Measurements from ENCODE around the gene DOC2B. TPM values are rescaled to one million over a fixed set of nuclear protein-coding genes. Genes with fewer than 3 reads are reported as not detected.

DOC2B gene
- polyA plus RNA-seq, 1 donor from 2014 or later, result 4.8 TPM

DNA sequence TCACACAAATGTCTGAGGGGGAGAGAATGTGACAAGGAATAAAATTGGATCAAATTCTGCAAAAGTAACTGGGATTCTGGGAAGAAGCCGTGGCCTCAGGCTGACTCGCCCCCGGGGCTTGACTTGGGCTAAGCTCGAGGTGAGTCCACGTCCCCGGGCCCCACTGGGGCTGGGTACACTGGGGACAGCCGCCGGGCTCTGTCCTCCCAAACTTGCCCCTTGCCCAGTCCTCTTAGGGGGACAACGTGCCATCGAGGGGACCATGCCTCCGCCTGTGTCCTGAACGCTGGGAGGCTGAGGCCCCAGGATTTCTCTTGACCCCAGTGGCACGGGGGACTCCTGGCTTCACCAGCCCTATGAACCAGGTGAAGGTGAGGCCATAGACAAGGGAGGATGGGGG is 21.1 kb downstream of the DOC2B start:
- no peaks in the 10 kb centered on the region for H4K20me1 ChIP-seq (ENCODE audit: insufficient read depth)
- no peak for TF ChIP-seq POLR2AphosphoS5 (IDR thresholded peaks at IDR 0.05)
- TF ChIP-seq SMC3 (conservative IDR thresholded peaks at IDR 0.05; ENCODE audit: poor library complexity), result no peak
- TF ChIP-seq RAD21 (conservative IDR thresholded peaks at IDR 0.05), result no peak
- TF ChIP-seq REST (IDR thresholded peaks at IDR 0.05; ENCODE audit: borderline replicate concordance), result no peak
- no peak for TF ChIP-seq CTCF (IDR thresholded peaks at IDR 0.05; ENCODE audit: poor library complexity, severe bottlenecking)
- no peak for TF ChIP-seq MXI1 (conservative IDR thresholded peaks at IDR 0.05; ENCODE audit: poor library complexity, severe bottlenecking)
- no peak for TF ChIP-seq EP300 (conservative IDR thresholded peaks at IDR 0.05; ENCODE audit: poor library complexity, severe bottlenecking)
- TF ChIP-seq TAF1 (IDR thresholded peaks at IDR 0.05; ENCODE audit: low read depth), result no peak
- TF ChIP-seq EZH2 (IDR thresholded peaks at IDR 0.05; ENCODE audit: borderline replicate concordance, insufficient read depth, low read length, poor library complexity, severe bottlenecking), result no peak
- H3K36me3 ChIP-seq (ENCODE audit: insufficient read depth, low read length), result no peaks in the 10 kb centered on the region
- H3K27ac ChIP-seq (ENCODE audit: low read length), result no peak overlapping the region
- no peak overlapping the region for H3K9ac ChIP-seq (ENCODE audit: low read length)
- H3K79me2 ChIP-seq (replicated peaks; ENCODE audit: insufficient read depth, low read length), result no peaks in the 10 kb centered on the region
- no peaks in the 10 kb centered on the region for H3K27me3 ChIP-seq (ENCODE audit: insufficient read depth, low read depth, low read length)
- no peak overlapping the region for H3K4me2 ChIP-seq (ENCODE audit: low read length)
- no peak overlapping the region for H3K4me3 ChIP-seq (ENCODE audit: low read length)
- H3F3A ChIP-seq (ENCODE audit: insufficient read depth, low read length, poor library complexity, severe bottlenecking), result no peaks in the 10 kb centered on the region
- no peaks in the 10 kb centered on the region for H3K9me3 ChIP-seq (ENCODE audit: low read length)
- H2AFZ ChIP-seq (ENCODE audit: low read depth, low read length), result no peak overlapping the region
- H3K9me2 ChIP-seq (ENCODE audit: insufficient read depth, low read length), result no peaks in the 10 kb centered on the region

DNA sequence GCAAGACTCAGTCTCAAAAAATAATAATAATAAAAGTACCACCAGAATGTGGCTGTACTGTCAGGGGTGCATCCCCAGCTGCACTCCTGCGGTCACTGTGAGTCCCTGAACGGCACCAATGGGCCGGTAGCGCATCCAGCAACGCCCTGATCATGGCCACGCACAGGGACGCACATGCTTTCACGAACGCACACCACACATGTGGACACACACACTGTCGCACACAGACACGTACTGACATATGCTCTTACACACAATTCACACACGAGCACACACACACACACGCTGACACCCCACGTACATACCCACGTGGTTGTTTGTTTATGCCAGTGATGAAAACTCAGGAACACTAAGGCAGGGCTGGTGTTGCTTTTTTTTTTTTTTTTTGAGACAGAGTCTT is 21.8 kb downstream of the DOC2B start:
- no peaks in the 10 kb centered on the region for H4K20me1 ChIP-seq (ENCODE audit: insufficient read depth)
- no peak overlapping the region for H3K4me3 ChIP-seq (ENCODE audit: low read length)
- TF ChIP-seq TAF1 (IDR thresholded peaks at IDR 0.05; ENCODE audit: low read depth) (no peak), EP300 (conservative IDR thresholded peaks at IDR 0.05; ENCODE audit: poor library complexity, severe bottlenecking) (no peak)
- H3K9ac ChIP-seq (ENCODE audit: low read length), result no peak overlapping the region
- no peak overlapping the region for H3K27ac ChIP-seq (ENCODE audit: low read length)
- no peaks in the 10 kb centered on the region for H3K9me3 ChIP-seq (ENCODE audit: low read length)
- H3K79me2 ChIP-seq (replicated peaks; ENCODE audit: insufficient read depth, low read length), result no peaks in the 10 kb centered on the region
- H3F3A ChIP-seq (ENCODE audit: insufficient read depth, low read length, poor library complexity, severe bottlenecking), result no peaks in the 10 kb centered on the region
- no peak overlapping the region for H2AFZ ChIP-seq (ENCODE audit: low read depth, low read length)
- no peaks in the 10 kb centered on the region for H3K9me2 ChIP-seq (ENCODE audit: insufficient read depth, low read length)
- H3K36me3 ChIP-seq (ENCODE audit: insufficient read depth, low read length), result no peaks in the 10 kb centered on the region
- no peaks in the 10 kb centered on the region for H3K27me3 ChIP-seq (ENCODE audit: insufficient read depth, low read depth, low read length)
- H3K4me2 ChIP-seq (ENCODE audit: low read length), result no peak overlapping the region

DNA sequence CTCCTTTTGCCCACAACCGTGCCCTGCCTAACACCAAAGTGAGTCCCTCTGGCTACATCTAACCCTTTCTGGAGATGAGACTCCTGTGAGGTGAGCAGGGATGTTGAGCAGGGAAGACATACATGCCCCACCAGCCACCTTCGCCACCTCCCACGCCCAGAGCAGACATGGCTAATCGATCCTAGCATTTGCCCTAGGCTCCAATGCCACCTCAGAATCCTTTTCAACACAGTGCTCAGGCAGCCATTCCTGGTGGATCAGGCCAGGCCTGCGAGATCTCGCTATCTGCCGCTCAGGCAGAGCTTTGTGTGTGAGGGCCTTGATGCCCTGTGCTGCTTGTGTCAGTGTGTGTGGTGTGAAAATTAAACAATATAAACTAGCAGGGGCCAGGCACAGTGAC is 23.1 kb downstream of the DOC2B start:
- TF ChIP-seq RAD21 (conservative IDR thresholded peaks at IDR 0.05) (no peak), CTCF (IDR thresholded peaks at IDR 0.05; ENCODE audit: poor library complexity, severe bottlenecking) (no peak), TAF1 (IDR thresholded peaks at IDR 0.05; ENCODE audit: low read depth) (no peak), POLR2AphosphoS5 (IDR thresholded peaks at IDR 0.05) (no peak), EP300 (conservative IDR thresholded peaks at IDR 0.05; ENCODE audit: poor library complexity, severe bottlenecking) (no peak)
- Histone ChIP-seq H3K36me3 (ENCODE audit: insufficient read depth, low read length) (no peaks in the 10 kb centered on the region), H3K9me2 (ENCODE audit: insufficient read depth, low read length) (no peaks in the 10 kb centered on the region), H3K9ac (ENCODE audit: low read length) (no peak overlapping the region), H3K79me2 (replicated peaks; ENCODE audit: insufficient read depth, low read length) (no peaks in the 10 kb centered on the region), H2AFZ (ENCODE audit: low read depth, low read length) (no peak overlapping the region), H3F3A (ENCODE audit: insufficient read depth, low read length, poor library complexity, severe bottlenecking) (no peaks in the 10 kb centered on the region), H3K4me3 (ENCODE audit: low read length) (no peak overlapping the region), H3K27ac (ENCODE audit: low read length) (no peak overlapping the region), H3K27me3 (ENCODE audit: insufficient read depth, low read depth, low read length) (no peaks in the 10 kb centered on the region), H4K20me1 (ENCODE audit: insufficient read depth) (no peaks in the 10 kb centered on the region), H3K4me2 (ENCODE audit: low read length) (no peak overlapping the region), H3K9me3 (ENCODE audit: low read length) (no peaks in the 10 kb centered on the region)

All from neural cell (in vitro differentiated cells).